Measurements from ENCODE around the gene PAX2.

Gene PAX2

DNA sequence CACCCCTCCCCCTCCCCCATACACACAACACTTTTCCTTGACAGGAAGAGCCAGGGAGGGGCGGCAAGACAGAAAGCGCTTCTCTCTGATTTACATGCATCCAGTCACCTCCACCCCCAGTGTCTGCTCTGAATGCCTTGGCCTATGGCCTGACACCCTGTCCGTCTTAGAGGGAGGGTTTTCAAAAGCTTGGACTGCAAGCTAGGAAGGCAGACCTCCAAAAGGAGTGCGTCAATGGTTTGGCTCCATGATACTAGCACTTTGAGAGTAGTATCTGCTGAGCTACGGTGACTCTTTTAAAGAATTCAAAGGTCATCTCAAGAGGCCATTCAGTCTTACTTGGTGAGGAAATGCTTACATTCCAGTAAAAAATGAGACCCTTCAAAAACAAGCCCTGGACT is 20.3 kb upstream of the PAX2 start:
- DNase-seq, result no peak

DNA sequence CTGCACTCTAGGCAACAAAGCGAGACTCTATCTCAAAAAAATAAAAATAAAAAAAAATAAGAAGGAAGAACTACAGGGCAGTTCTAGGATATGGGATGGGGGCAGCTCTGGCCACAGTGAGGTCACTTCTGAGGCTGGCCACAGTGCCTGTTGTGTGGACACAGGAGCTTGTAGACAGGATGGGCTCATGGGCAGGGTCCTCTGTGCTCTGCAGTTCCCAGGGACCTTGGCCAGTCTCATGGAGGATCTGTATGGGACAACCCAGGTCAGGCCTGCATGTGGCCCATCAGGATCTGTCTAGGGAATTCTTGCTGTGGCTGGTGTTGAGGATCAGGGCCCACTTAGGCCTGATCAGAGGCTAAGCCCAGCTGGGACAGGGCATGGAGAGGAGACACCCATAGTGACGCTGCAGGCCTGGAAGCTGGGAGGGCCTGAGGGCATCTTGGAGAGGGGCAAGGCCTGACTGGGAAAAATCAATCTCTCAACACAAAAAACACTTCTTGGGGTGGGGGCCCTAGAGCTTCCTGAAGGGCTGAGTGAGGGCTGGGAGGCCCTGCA is 19.4 kb upstream of the PAX2 start:
- no peak for DNase-seq

DNA sequence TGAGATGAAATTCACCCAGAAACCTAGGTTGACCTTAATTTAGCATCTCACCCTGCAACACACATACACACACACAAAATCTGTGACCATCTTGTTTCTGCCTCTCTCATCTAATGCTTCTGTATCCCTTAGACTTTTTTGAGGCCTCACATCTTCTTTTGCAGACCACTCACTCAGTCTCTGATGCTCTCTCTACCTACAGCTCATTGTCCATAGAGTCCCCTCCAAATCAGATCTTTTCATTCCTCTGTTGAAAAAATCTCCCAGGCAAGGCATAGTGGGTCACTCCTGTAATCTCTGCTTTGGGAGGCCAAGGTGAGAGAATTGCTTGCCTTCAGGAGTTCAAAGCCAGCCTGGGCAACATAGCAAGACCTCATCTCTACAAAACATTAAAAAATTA is 17.6 kb upstream of the PAX2 start:
- no peak for DNase-seq

- DNase-seq, result no peak
These were observed 16.2 kb upstream of the PAX2 start for GRCh38 chr10:100728928-100729861.

GRCh38 chr10:100729862-100730724 is 15.3 kb upstream of the PAX2 start:
- DNase-seq, result no peak

GRCh38 chr10:100730725-100731406 is 14.5 kb upstream of the PAX2 start:
- no peak for DNase-seq

- DNase-seq, result no peak
These were observed 13.8 kb upstream of the PAX2 start for GRCh38 chr10:100731407-100732240.

DNA sequence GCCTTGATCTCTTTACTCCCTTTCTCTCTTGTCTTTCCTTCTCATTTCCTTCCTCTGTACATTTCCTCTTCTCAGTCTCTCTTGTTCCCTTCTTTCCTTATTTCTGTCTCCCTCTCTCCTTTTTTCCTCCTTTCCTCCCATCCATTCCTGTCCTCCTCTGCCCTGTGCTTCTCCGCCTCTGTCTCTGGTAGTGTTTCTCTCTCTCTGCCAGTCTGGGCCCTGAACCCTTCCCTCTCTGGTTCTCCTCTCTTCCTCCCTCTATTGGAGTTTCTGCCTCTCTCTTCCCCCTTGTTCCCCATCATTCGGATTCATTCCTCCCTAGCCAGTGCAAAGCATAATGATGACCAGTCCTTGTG is 13.2 kb upstream of the PAX2 start:
- DNase-seq, result no peak

DNA sequence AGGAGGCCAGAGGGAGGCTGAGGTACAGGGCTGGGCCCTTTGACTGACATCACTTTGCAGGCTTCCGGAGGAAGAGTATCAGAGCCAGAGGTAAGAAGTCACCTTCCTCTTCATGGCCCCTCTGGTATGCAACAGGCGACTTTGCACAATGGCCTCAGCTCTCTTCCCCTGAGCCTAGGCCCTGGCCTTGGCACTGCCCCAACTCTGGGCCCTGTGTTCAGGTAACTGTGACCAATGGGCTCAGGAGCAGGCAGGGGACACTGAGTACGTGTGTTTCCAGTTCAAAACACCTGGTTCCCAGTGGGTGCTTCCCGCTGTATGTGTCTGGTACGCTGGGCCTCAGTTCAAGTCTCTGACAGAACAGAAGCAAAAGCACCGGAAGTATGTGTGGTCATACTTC is 12.1 kb upstream of the PAX2 start:
- DNase-seq, result no peak

DNA sequence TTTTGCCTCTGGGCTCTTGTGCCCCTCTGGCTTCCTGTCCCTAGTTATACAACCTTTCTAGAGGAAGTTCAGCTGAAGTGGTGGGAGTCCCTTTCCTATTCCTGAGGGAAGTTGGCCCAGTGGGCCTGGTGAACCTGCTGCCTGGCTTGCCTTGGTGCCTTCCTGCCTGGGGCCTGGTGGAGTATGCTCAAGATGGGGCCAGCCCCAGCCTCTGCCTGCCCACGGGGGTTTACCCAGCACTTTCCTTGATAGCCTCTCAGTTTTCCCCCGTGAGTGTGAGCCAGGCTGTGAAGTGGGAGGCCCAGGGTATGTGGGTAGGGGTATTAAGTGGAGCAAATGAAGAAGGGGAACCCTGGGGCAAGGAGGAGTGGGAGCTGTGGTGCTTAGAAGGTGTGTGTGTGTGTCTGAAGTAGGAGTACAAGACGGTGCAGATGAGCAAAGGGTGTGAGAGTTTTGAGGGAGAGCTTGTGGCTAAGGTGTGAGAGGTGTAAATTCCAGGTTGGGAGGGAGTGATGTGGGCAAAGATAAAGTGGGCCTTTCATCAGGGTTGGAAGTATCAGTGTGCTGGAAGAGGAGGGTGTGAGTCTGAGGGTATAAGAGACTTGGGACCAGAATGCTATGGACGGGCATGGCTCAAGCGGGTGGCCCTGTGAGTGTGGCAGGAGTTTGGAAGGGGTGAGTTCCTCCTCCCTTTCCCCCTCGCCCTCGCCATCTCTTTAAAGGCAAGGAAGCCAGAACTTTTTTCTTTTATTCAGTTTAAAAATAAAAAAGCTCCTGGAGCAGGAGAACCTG is 10.9 kb upstream of the PAX2 start:
- no peak for DNase-seq

DNA sequence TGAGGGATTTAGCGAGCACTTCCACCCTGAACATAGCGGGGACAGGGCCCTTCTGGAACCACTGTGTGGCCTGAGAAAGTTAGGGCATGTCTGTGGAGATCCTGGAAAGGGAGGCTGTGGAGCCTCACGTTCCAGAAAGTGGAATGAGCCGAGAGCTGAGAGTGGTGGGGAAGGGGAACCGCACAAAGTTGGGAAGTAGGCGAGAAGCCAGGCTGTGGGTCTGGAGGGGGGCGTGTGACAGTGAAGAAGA is 10.4 kb upstream of the PAX2 start:
- no peak for DNase-seq

DNA sequence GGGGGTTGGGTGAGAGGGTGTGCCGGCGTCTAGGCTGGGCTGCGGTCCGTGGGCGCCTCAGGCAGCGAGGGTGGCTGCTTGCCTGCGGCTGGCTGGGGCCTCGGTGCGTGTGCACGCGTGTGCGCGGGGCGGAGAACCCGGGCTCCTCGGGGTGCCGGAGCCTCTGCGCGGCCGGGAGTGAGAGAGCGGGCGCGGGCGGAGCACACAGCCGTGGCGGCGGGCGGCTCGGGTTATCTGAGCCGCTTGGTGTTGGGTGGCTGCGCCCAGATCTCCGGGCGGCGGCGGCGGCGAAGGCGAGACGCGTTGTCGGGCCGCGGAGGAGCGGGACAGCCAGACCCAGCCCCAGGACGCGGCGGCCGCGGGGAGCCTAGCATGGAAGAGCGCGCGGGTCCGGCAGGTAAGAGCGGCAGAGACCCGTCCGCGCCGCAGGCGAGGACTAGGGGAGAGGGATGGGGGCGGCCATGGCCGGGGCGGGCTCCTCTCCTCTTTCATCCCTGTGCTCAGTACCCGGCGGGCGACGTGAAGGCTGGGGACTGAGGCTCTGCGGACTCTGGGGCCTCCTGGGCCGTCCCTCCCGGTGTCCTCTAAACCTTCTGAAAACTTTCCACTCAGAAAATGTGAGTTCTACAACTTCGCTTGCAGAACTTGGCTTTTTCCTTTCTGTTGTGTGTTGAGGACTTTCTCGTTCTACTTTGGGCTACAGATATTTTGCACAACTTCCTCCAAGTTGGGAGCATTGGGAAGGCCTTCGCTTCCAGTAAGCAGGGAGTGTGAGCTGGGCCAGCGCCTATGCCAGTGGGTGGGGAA is 9.8 kb upstream of the PAX2 start:
- DNase-seq, result no peak

- DNase-seq, result no peak
These were observed 9.1 kb upstream of the PAX2 start for GRCh38 chr10:100736144-100736808.

- DNase-seq, result no peak
These were observed 8.5 kb upstream of the PAX2 start for GRCh38 chr10:100736809-100737354.

- DNase-seq, result no peak
These were observed 7.9 kb upstream of the PAX2 start for GRCh38 chr10:100737355-100738054.

- no peak for DNase-seq
These were observed 7.1 kb upstream of the PAX2 start for GRCh38 chr10:100738055-100738827.

DNA sequence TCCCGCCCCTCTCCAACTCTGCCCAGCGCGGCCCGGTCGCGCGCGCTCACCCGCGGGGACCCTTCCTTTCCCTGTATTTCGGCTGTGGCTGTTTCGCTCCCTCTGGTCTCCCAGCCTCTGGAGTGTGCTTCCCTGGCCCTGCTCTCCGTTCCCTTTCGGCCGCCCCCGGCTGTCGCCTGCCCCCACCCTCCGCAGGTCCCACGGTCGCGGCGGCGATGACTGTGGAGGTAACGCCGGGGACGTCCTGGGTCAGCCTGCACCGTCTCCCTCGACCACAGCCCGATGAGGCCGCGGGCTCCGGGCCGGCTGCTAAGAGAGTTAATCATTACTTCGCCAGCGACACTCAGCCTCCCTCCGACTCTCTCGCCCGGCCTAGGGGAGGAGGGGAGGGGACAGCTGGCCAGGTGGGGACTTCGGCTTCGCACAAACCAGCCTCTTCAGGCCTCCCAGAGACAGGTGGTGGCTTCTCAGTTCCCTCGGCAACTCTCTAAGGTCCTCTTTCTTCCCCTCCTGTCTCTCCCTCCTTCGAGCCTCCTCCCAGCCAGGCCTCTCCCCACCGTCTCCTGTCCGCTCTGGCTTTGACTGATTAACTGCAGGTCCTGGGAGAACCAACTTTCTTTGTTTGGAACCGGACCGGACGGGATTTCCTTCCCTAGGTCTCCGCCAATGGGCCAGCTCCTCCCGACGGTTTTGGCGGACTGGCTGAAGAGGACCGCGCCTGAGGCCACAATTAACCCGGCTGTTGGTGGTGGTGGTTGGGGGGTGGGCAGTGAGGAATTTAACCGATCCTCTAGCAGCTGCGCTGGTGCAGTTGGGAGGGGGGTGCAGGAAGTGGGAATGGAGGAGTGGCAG is 5.6 kb upstream of the PAX2 start:
- no peak for DNase-seq

All from femur (tissue), 1 donor.